GM12891 (cell line): ENCODE data around the gene SLC15A3.

Experiments used
- POLR2A ChIP-seq: IDR thresholded peaks from 2 replicates; pipeline ENCODE4 v1.6.1; 2011; ENCODE audit warnings: low read depth, low read length, control low read depth
- POLR2AphosphoS5 ChIP-seq: IDR thresholded peaks from 2 replicates; pipeline ENCODE4 v1.6.1; 2011; ENCODE audit warnings: low read depth, low read length, control low read depth

DNA sequence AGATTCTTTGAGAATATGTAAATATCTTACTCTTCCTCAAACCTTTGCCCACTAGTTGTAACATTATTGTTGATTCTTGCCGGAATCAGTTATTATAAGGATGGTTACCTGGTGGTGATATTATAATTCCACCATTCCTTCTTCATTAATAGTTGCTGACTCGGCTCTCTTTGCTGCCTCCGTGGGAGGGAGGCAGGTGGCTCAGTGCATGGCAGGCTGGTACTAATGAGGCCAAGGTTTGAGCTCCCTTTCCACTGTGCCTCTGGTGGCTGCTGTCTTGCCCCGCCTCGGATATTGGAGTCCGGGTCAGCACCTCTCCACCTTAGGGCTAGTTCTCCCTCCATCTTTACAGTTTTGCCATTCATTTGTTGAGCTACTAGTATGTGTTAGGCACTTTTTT lies 32.2 kb upstream of the SLC15A3 start:
- TF ChIP-seq POLR2A (no peak), POLR2AphosphoS5 (no peak)
